ENCODE measurements around the gene TTC7B.

DNA sequence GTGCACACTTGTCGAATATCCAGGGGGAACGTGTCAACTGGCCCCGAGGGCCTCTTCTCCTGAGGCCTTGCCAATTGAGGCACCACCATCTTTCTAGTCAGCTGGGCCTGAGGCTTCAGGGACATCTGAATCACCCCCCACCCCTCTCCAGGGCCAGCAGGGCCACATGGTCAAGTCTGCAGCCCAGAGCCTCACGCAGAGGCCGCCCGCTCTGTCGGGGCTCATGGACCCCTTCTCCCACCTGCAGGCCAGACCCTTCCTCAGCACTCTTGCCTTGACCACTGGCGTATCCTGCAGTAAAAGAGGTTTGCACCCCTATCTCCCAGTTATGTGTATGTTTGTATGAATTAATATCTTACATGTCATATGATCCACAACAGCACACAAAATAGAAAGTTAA is 237.1 kb downstream of the TTC7B start:
- TF ChIP-seq, protein P1, sequence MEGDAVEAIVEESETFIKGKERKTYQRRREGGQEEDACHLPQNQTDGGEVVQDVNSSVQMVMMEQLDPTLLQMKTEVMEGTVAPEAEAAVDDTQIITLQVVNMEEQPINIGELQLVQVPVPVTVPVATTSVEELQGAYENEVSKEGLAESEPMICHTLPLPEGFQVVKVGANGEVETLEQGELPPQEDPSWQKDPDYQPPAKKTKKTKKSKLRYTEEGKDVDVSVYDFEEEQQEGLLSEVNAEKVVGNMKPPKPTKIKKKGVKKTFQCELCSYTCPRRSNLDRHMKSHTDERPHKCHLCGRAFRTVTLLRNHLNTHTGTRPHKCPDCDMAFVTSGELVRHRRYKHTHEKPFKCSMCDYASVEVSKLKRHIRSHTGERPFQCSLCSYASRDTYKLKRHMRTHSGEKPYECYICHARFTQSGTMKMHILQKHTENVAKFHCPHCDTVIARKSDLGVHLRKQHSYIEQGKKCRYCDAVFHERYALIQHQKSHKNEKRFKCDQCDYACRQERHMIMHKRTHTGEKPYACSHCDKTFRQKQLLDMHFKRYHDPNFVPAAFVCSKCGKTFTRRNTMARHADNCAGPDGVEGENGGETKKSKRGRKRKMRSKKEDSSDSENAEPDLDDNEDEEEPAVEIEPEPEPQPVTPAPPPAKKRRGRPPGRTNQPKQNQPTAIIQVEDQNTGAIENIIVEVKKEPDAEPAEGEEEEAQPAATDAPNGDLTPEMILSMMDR (IDR thresholded peaks at IDR 0.05): no peak
- TF ChIP-seq POLR2A (IDR thresholded peaks at IDR 0.05): no peak
